GM10248 (cell line): ENCODE measurements around the gene EID3.
"Not testable (repeated sequence)": the region's sequence is repeated elsewhere in the genome, so short reads cannot be mapped to it uniquely, and the experiment has no call there.

Experiments
- CTCF ChIA-PET: fragments of 300-600 bp; sonication (Branson Sonifier 250); formaldehyde crosslinking; extraction: SDS; loops from one replicate; lab custom pipeline; 2021; ENCODE audit warnings: antibody characterized with exemption; lab: Yijun Ruan, JAX
- POLR2A ChIA-PET: fragments of 350-650 bp; sonication (Branson Sonifier 250); formaldehyde crosslinking; extraction: SDS; loops from one replicate; lab custom pipeline; 2020; ENCODE audit warnings: antibody characterized with exemption; lab: Yijun Ruan, JAX
- DNase-seq: peaks from one replicate; pipeline ENCODE4 v3.0.0; 2012; ENCODE audit errors: extremely low spot score
- TF ChIP-seq, protein P1 (sequence below): IDR thresholded peaks from 2 replicates; pipeline ENCODE4 v1.5.1; 2012; ENCODE audit warnings: mild to moderate bottlenecking, low read depth; ENCODE audit errors: extremely low read depth, missing control alignments, control extremely low read depth

EID3 gene

DNA sequence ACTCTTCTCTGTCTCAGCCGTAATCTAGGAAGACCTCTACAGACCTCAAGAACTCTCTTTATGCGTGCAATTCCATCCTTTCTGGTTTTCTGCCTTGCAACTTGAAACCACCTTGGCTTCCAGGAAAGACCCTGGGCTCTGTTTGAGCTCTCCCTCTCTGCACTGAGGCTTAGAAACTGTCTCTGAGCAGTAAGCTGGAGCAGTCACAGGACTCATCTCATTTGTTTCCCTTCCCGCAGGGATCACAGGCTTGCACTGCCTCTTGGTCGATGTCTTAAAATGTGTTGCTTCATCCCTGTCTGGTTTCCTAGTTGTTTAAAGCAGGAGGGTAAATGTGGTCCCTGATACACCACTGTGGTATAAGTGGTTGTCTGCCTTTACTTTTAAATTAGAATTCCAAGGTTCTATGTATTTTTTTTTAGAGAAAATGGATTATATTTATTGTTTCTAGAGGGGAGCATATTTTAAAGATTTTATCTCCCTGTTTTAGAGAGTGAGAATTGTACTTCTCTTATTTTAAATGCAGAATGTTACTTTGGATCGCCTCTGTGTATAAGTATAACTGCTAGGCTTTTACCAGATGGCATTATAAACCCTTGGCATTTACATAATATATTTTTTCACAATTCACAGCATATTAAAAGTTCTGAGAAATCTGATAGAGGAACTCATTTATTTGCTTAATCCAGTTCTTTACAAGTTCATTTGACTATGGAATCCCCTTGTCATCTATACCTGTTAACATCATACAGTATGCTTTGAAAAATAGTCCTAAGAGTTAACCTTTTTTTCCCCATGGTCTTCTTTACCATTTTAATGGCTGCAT is 26.4 kb downstream of the EID3 start:
- TF ChIP-seq, protein P1, sequence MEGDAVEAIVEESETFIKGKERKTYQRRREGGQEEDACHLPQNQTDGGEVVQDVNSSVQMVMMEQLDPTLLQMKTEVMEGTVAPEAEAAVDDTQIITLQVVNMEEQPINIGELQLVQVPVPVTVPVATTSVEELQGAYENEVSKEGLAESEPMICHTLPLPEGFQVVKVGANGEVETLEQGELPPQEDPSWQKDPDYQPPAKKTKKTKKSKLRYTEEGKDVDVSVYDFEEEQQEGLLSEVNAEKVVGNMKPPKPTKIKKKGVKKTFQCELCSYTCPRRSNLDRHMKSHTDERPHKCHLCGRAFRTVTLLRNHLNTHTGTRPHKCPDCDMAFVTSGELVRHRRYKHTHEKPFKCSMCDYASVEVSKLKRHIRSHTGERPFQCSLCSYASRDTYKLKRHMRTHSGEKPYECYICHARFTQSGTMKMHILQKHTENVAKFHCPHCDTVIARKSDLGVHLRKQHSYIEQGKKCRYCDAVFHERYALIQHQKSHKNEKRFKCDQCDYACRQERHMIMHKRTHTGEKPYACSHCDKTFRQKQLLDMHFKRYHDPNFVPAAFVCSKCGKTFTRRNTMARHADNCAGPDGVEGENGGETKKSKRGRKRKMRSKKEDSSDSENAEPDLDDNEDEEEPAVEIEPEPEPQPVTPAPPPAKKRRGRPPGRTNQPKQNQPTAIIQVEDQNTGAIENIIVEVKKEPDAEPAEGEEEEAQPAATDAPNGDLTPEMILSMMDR: no peak
- ChIA-PET CTCF (no interaction called here), POLR2A (no interaction called here)
- DNase-seq: no peak

DNA sequence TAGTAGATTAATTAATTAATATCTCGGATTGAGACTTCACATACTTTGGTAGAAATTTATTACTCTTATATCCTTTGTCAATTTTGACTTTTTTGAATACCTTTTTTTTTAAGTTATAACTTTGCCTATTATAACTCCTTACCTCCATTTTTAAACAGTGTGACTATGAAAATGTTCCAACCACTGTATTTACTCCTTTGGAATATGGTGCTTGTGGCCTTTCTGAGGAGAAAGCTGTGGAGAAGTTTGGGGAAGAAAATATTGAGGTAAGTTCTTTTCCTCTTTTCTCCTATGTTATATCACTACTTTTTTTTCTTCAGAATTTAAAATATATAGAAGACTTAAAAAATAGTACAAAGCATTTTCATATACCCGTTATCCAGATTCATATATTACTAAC is 27.8 kb downstream of the EID3 start:
- DNase-seq: no peak
- TF ChIP-seq, protein P1: no peak
- CTCF ChIA-PET: no interaction called here
- POLR2A ChIA-PET: no interaction called here

DNA sequence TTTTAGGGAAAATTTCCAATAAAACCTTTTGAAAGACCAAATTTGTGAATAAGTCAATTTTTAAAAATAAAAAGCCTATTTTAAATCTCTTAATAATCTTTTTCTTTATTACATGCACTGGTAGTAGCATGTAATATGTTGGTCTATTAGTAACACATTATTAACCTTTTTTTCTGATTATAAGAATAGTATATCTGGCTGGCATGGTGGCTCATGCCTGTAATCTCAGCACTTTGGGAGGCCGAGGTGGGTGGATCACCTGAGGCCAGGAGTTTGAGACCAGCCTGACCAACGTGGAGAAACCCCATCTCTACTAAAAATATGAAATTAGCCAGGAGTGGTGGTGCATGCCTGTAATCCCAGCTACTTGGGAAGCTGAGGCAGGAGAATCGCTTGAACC is 28.7 kb downstream of the EID3 start:
- POLR2A ChIA-PET, DNase-seq, CTCF ChIA-PET: not testable (repeated sequence)

DNA sequence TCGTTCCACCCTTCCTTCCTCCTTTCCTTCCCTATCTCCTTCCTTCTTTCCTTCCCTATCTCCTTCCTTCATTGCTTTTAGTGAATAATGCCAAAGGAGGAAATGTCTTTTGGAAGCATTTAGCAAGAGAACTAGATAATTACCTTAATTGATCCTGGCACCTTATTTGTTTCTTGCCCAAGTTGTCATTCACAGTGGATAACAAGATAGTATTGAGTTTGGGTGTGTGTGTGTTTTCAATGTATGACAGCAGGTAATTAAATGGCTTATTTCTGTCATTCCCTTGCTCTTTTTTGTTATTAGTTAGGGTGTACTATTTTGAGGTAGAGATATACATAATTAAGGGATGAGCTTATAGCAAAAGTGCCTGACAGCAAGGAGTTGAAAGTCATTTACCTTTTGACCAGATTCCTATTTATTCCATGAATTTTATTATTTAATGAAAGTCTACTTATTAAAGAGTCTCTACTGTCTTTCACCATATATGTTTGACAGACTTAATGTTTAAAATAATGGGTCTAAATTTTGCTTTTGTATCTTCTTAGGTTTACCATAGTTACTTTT is 30.2 kb downstream of the EID3 start:
- ChIA-PET CTCF (interaction anchor here (1.2 to 3.1 kb wide), 2 partner anchors 7 to 13 kb away, joined by 3 to 13 read pairs; no protein-coding TSS in a partner anchor), POLR2A (no interaction called here)
- TF ChIP-seq, protein P1: no peak
- DNase-seq: no peak

DNA sequence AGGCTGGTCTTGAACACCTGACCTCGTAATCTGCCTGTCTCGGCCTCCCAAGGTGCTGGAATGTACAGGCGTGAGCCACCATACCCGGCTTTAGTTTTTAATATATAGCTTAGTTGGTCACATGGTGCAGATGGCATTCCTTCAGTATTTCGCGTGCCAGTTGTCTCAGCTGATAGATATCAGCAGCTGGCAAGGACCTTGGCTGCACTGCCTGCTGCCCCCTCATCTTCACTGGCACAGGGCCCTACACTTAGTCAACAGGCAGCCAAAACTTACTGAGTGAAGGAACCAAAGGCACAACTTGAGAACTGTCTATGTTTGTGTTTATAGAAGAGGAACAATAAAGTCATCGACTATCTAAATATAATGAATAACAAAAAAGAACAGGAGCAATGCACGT is 31.0 kb downstream of the EID3 start:
- TF ChIP-seq, protein P1: no peak
- ChIA-PET POLR2A (no interaction called here), CTCF (interaction anchor here (1.0 to 3.1 kb wide), 3 partner anchors 8 to 14 kb away, joined by 3 to 13 read pairs (median 3); no protein-coding TSS in a partner anchor)
- DNase-seq: no peak

DNA sequence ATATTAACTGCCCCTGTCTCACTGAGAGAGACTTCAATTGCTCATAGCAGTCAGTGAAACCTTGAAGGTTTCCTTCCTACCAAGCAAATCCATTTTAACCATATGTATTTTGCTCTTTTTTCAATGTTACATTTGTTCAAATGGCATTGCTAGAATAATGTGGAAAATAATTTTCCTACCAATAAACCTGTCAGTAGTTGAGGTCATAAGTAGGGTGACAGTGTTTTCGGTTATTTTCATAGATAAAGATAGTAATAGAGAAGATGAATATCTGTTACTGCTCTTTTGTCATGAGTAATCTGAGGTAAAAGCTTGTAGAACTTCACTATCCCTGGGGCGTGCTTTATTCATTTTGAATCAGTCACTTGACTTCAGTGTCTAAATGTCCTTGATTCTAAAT is 32.6 kb downstream of the EID3 start:
- ChIA-PET POLR2A (no interaction called here), CTCF (interaction anchor here (0.8 to 3.1 kb wide), 5 partner anchors 10 to 120 kb away, joined by 3 to 13 read pairs (median 3); partner anchors contain the start of genes EID3 and TXNRD1)
- TF ChIP-seq, protein P1: no peak
- no peak for DNase-seq
